ENCODE measurements around the gene METTL16.
"Not testable (repeated sequence)": the region's sequence is repeated elsewhere in the genome, so short reads cannot be mapped to it uniquely, and the experiment has no call there.

Gene METTL16

DNA sequence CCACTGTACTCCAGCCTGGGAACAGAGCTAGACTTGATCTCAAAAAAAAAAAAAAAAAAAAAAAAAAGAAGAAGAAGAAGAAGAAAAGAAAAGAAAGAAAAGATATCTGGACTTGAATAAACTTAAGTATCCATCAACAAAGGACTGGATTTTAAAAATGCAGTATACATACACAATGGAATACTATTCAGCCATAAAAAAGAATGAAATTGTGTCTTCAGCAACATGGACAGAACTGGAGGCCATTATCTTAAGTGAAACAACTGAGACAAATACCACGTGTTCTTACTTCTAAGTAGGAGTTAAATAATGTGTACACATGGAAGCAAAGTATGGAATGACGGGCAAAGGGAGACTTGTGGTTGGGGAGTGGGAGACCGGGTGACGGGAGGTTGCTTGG, 70.8 kb downstream of the METTL16 start:
- TF ChIP-seq, protein P1, sequence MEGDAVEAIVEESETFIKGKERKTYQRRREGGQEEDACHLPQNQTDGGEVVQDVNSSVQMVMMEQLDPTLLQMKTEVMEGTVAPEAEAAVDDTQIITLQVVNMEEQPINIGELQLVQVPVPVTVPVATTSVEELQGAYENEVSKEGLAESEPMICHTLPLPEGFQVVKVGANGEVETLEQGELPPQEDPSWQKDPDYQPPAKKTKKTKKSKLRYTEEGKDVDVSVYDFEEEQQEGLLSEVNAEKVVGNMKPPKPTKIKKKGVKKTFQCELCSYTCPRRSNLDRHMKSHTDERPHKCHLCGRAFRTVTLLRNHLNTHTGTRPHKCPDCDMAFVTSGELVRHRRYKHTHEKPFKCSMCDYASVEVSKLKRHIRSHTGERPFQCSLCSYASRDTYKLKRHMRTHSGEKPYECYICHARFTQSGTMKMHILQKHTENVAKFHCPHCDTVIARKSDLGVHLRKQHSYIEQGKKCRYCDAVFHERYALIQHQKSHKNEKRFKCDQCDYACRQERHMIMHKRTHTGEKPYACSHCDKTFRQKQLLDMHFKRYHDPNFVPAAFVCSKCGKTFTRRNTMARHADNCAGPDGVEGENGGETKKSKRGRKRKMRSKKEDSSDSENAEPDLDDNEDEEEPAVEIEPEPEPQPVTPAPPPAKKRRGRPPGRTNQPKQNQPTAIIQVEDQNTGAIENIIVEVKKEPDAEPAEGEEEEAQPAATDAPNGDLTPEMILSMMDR (IDR thresholded peaks at IDR 0.05; ENCODE audit: control insufficient read depth, extremely low read depth, insufficient read depth): no peak
- DNase-seq (ENCODE audit: low read depth): no peak
- H3K4me3 ChIP-seq (ENCODE audit: low read depth, low read length): no peak overlapping the region

DNA sequence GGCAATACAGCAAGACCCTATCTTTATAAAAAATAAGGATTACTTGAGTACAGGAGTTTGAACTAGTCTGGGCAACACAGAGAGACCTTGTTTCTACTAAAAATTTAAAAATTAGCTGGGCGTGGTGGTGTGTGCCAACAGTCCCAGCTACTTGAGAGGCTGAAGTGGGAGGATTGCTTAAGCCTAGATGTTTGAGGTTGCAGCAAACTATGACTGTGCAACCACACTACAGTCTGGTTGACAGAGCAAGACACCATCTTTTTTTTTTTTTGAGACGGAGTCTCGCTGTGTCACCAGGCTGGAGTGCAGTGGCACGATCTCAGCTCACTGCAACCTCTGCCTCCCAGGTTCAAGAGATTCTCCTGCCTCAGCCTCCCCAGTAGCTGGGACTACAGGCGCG, 71.7 kb downstream of the METTL16 start:
- H3K4me3 ChIP-seq (ENCODE audit: low read depth, low read length); DNase-seq (ENCODE audit: low read depth): not testable (repeated sequence)

DNA sequence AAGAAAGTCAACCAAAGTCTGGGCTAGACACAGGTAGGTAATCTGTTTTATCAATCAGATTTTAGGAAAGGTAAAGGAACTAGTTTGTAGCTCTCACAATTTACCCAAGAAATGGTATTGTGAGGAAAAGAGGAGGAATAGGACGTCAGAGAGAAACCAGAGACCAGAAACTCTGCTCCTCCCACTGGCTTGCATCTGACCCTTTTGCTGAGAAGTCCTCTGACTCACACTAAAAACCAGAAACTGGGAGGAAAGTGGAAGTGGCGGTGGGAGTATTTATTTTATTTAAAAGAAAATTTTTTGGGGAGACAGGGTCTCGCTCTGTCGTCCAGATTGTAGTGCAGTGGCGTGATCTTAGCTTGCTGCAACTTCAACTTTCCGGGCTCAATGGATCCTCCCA, 72.9 kb downstream of the METTL16 start:
- DNase-seq (ENCODE audit: low read depth): no peak
- no peak overlapping the region for H3K4me3 ChIP-seq (ENCODE audit: low read depth, low read length)
- TF ChIP-seq, protein P1 (IDR thresholded peaks at IDR 0.05; ENCODE audit: control insufficient read depth, extremely low read depth, insufficient read depth): no peak

DNA sequence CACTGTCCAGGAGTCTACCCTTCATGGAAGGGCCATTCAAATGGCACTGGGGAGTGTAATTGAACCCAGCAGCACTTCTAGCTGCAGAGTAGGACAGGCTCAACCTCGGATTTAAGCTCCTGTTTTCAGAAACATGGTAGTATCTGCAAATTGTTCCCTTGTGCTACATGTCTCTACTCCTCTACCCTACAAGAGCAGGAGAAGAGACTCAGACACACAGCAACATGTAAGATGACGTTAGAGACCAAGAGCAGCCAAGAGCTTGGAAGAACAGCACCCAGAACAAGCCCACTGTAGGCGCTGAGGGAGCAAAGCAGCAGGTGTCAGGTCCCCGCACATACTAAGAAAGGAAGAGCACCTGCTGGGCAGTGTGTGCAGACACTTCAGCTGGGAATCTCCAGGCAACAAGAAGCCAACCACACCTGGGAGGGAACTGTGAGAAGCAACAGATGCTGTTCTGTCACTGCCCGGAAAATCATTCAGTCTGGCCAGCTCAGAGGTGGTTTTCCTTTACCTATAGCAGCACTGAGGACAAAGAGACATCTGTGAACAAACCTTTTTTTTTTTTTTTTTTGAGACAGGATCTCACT, 75.3 kb downstream of the METTL16 start:
- DNase-seq (ENCODE audit: low read depth): no peak
- H3K4me3 ChIP-seq (ENCODE audit: low read depth, low read length): no peak overlapping the region
- TF ChIP-seq, protein P1 (IDR thresholded peaks at IDR 0.05; ENCODE audit: control insufficient read depth, extremely low read depth, insufficient read depth): no peak

DNA sequence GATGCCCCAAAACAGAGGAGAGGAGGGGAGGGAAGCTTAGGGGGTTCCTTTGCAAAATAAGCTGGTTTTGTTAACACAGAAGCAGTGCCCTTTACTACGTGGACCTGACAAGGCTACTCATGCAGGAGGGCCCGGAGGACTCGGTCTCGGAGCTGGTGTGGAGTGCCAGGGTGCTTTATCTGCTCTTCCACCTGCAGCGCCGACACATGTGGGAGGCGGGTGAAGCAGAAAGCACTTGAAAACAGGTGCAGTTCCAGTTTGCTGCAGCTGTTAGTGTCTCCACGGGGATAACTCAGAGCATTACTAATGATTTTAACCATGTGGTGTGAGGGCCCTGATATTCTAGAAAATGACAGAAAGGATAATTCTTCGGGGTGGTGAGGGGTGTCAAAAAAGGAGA, 75.8 kb downstream of the METTL16 start:
- no peak for DNase-seq (ENCODE audit: low read depth)
- TF ChIP-seq, protein P1 (IDR thresholded peaks at IDR 0.05; ENCODE audit: control insufficient read depth, extremely low read depth, insufficient read depth): no peak
- no peak overlapping the region for H3K4me3 ChIP-seq (ENCODE audit: low read depth, low read length)

DNA sequence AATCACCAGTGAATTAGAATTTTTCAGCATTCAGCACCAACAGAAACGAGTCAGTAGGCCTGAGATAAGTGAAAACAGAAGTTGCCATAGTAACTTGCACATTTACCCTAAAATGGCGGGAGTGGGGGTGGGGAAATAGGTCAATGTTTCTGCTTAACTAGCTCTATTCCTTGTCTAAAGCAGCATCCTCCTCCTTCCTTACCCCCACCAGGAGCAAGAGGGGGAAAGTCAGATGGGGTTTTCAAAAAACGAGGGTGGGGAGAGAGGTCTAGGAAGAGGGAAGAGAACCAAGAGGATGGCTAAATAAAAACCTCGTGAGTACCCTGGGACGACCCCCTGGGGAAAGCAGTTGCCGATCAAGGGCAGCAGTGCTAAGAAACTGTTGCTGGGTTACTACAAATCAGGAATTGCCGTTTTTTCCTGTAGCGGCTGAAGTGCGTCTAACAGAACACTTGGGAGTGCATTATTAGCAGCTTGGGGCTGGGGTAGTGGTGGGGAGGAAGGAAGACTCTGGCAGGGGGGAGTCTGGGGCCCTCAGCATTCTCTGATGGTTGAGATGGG, 76.4 kb downstream of the METTL16 start:
- TF ChIP-seq, protein P1 (IDR thresholded peaks at IDR 0.05; ENCODE audit: control insufficient read depth, extremely low read depth, insufficient read depth): no peak
- no peak overlapping the region for H3K4me3 ChIP-seq (ENCODE audit: low read depth, low read length)
- DNase-seq (ENCODE audit: low read depth): no peak

DNA sequence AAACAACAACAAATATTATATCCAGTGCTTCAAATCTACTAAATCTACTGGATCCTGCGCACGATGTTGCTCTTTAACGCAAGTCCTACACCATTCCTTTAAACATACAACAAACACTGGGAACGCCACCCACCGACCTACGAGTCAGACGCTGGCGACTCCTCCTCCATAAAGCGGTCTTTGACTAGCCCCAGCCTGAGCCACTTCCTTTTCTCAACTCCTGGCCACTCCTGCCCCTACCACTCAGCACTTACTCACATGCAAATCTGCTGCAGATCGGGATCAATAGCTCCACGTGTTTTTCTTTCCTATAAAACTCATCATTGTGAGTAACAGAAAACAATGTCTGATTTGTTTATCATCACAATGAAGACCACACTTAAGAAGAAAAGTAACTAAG, 78.0 kb downstream of the METTL16 start:
- no peak for DNase-seq (ENCODE audit: low read depth)
- TF ChIP-seq, protein P1 (IDR thresholded peaks at IDR 0.05; ENCODE audit: control insufficient read depth, extremely low read depth, insufficient read depth): no peak
- H3K4me3 ChIP-seq (ENCODE audit: low read depth, low read length): no peak overlapping the region

All from LNCaP clone FGC (cell line).